Measurements from ENCODE around the gene DOK4. TPM values are rescaled to one million over a fixed set of nuclear protein-coding genes. Genes with fewer than 3 reads are reported as not detected.
A peak's percentile ranks its signal among the peaks of the same experiment; 100 is the strongest.

The DOK4 gene
- total RNA-seq, 1 donor from 2014 or later, result 23.2 TPM

DNA sequence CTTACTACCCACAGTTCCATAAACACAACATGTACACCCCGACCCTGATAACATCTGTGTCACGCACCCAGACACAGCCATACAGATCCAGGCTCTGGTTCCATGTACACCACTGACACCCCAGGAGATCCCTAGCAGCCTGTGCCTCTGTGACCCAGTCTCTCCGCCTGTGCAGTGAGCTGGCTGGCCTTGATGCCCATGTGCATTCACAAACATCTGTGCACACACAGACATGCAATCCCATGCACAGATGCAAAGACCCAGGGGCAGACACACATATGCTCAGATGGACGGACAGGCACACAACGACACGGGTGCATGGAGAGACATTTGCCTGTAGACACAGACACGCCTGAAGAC, 46.0 kb upstream of the DOK4 start:
- Histone ChIP-seq H3K4me3 (ENCODE audit: low read depth, low read length) (no peak overlapping the region), H3K27me3 (ENCODE audit: control insufficient read depth, insufficient read depth, low read length) (peaks cover 3% of the 10 kb centered on the region), H3K36me3 (ENCODE audit: control insufficient read depth, insufficient read depth, low read length) (no peaks in the 10 kb centered on the region)
- TF ChIP-seq CTCF (IDR thresholded peaks at IDR 0.05; ENCODE audit: insufficient read depth, low read length, poor library complexity, severe bottlenecking), result no peak
- DNase-seq (ENCODE audit: low read depth), result no peak

- H3K27me3 ChIP-seq (ENCODE audit: control insufficient read depth, insufficient read depth, low read length), result peaks cover 3% of the 10 kb centered on the region
- DNase-seq (ENCODE audit: low read depth), result no peak
- no peak overlapping the region for H3K4me3 ChIP-seq (ENCODE audit: low read depth, low read length)
- no peak for TF ChIP-seq CTCF (IDR thresholded peaks at IDR 0.05; ENCODE audit: insufficient read depth, low read length, poor library complexity, severe bottlenecking)
- no peaks in the 10 kb centered on the region for H3K36me3 ChIP-seq (ENCODE audit: control insufficient read depth, insufficient read depth, low read length)
Observed at GRCh38 chr16:57531635-57532265, 45.5 kb upstream of the DOK4 start.

- no peak for DNase-seq (ENCODE audit: low read depth)
Observed at GRCh38 chr16:57531253-57531575, 44.9 kb upstream of the DOK4 start.

DNA sequence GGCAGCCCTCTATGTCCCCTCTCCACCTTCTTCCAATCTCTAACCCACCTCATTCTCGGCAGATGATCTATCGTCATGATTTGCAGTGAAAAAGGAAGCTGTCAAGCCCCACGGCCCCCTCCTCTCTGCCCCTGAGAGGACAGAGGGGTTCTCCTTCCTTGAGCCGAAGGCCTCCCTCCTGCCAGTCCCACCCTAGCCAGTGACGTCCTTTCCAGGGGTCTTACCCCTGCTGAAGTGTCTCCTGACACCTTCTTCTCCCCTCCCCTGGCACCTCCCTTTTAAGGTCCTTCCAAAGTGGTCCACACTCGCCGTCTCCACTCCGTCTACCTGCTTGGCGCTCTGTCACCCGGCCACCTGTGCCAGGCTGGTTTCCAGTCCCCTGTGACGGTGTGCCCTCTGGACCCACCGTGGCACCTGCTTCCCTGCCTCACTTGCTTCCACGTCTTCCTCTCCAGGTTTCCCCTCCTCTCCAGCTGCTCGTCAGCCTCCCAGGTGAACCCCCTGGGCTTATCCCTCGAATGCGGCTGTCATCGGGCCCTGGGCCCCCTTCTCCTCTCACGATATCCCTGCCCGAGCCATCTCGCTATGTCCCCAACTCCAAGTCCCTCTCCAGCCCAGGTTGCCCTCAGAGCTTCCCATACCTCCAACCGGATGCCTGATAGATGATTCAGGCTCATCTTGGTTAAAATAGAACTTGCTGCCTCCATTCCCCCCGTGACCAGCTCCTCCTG, 44.4 kb upstream of the DOK4 start:
- DNase-seq (ENCODE audit: low read depth), result no peak
- Histone ChIP-seq H3K4me3 (ENCODE audit: low read depth, low read length) (no peak overlapping the region), H3K27me3 (ENCODE audit: control insufficient read depth, insufficient read depth, low read length) (peaks cover 3% of the 10 kb centered on the region), H3K36me3 (ENCODE audit: control insufficient read depth, insufficient read depth, low read length) (no peaks in the 10 kb centered on the region)
- TF ChIP-seq CTCF (IDR thresholded peaks at IDR 0.05; ENCODE audit: insufficient read depth, low read length, poor library complexity, severe bottlenecking), result no peak

More at GRCh38 chr16:57531253-57531575, 44.9 kb upstream of the DOK4 start:
- TF ChIP-seq CTCF (IDR thresholded peaks at IDR 0.05; ENCODE audit: insufficient read depth, low read length, poor library complexity, severe bottlenecking), result no peak
- Histone ChIP-seq H3K27me3 (ENCODE audit: control insufficient read depth, insufficient read depth, low read length) (peaks cover 3% of the 10 kb centered on the region), H3K4me3 (ENCODE audit: low read depth, low read length) (no peak overlapping the region), H3K36me3 (ENCODE audit: control insufficient read depth, insufficient read depth, low read length) (no peaks in the 10 kb centered on the region)

DNA sequence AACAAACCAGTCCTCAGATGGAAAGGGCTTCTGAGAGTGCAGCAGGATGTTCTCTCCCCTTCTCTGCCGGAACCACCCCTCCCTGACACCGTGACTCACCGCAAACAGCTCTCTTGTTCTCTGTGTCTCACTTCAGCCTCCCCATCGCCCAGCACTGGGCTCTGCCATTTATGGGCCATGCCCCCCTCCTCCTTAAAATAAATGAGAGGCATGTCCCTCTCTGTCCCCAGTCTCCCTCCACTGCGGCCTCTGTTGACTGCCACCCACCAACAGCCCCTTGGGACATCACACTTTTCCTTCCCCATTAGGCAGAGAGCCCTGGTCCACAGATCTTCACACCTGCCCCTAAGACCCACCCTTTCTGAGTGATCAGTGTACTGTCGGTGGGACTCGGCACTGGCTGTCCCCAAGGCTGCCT, 43.8 kb upstream of the DOK4 start:
- H3K4me3 ChIP-seq (ENCODE audit: low read depth, low read length), result no peak overlapping the region
- TF ChIP-seq CTCF (IDR thresholded peaks at IDR 0.05; ENCODE audit: insufficient read depth, low read length, poor library complexity, severe bottlenecking), result no peak
- peak; percentile 42 for DNase-seq (ENCODE audit: low read depth)
- H3K36me3 ChIP-seq (ENCODE audit: control insufficient read depth, insufficient read depth, low read length), result no peaks in the 10 kb centered on the region
- H3K27me3 ChIP-seq (ENCODE audit: control insufficient read depth, insufficient read depth, low read length), result peaks cover 3% of the 10 kb centered on the region

All from kidney epithelial cell (primary cell).